DMS 273 treated with DMSO at 0.1 percent for 48 hours (cell line): ENCODE measurements around the gene RSBN1L.
"Not testable (repeated sequence)": the region's sequence is repeated elsewhere in the genome, so short reads cannot be mapped to it uniquely, and the experiment has no call there.

Source experiments
- DNase-seq: peaks from one replicate; lab custom pipeline; 2025; lab: John Stamatoyannopoulos, UW

RSBN1L gene

GRCh38 chr7:77696057-77696642, at the start of gene RSBN1L:
RSBN1L (plus strand) TSS chr7:77696459; CDS start chr7:77696470, 11 bp downstream.
- DNase-seq = peak; percentile 98

DNA sequence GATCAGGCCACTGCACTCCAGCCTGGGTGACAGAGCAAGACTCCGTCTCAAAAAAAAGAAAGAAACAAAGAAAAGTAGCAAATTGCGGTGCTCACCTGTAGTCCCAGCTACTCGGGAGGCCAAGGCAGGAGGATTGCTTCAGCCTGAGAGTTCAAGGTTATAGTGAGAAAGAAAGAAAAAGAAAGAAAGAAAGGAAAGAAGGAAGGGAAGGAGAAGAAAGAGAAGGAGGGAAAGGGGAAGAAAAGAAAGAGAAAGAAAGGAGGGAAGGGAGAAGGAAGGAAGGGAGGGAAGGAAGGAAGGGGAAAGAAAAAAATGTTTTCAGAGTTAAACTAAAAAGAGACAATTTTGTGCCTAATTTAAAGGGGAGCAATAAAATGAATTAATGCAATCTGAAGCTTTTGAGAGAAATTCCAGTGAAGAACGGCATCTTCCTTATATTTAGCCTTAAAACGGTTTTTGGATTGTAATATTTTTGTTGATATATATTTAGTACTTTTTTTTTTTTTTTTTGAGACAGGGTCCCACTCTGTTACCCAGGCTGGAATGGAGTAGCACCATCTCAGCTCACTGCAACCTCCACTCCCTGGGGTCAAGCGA, 47.4 kb upstream of the RSBN1L start:
- DNase-seq = no peak

GRCh38 chr7:77649716-77650349, 46.4 kb upstream of the RSBN1L start:
- no peak for DNase-seq

DNA sequence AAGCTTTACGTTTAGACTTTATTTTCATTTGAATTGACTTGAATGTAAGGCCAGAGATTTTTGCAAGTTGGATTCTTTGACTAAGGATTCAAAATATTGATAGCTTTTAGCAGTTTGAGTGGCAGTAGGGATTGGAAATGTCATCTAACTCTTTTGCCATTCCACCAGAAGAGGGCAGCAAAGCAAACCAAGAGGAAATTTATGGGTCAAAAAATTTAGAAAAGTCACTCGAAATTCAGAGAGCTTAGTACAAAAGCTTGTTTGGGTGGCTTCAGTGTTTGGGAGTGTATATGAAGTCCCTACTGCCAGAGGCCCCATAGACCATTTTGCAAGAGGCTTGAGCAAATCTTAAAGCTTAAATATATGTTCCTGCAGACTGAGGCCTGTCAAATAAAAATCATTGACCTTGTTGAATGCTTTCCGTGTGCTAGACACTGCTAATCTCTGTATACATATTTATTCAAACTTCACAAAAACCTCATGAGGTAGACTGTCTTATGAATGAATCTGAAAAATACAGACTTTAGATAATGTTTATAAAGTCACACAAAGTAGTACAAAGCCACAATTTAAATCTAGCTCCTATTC, 44.6 kb upstream of the RSBN1L start:
- no peak for DNase-seq

DNA sequence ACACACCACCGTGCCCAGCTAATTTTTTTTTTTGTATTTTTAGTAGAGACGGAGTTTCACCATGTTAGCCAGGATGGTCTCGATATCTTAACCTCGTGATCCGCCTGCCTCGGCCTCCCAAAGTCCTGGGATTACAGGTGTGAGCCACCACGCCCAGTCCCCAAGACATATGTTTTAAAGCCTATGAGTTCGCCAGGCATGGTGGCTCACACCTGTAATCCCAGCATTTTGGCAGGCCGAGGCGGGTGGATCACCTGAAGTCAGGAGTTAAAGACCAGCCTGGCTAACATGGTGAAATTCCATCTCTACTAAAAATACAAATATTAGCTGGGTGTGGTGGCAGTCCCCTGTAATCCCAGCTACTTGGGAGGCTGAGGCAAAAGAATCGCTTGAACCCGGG, 43.4 kb upstream of the RSBN1L start:
- not testable (repeated sequence) for DNase-seq

DNA sequence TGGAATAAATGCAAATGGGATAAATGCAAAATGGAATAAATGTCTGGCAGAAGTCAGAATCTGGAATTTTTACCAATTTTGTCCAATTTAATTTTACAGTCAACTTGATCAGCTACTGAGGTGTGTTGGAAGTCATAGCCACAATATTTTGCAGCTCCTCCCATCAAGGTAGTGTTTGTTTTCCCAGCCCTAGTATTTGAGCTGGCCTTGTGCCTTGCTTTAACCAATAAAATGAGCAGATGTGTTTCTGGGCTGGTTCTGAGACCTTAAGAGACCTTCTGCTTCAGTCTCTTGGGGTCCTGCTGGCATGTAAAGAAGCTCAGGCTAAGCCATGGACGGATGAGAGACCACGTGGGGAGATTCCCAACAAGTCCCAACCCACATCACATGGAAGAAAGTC, 42.7 kb upstream of the RSBN1L start:
- no peak for DNase-seq

- DNase-seq = no peak
Observed at GRCh38 chr7:77655356-77655755, 40.9 kb upstream of the RSBN1L start.

- no peak for DNase-seq
Observed at GRCh38 chr7:77655836-77656455, 40.3 kb upstream of the RSBN1L start.

DNA sequence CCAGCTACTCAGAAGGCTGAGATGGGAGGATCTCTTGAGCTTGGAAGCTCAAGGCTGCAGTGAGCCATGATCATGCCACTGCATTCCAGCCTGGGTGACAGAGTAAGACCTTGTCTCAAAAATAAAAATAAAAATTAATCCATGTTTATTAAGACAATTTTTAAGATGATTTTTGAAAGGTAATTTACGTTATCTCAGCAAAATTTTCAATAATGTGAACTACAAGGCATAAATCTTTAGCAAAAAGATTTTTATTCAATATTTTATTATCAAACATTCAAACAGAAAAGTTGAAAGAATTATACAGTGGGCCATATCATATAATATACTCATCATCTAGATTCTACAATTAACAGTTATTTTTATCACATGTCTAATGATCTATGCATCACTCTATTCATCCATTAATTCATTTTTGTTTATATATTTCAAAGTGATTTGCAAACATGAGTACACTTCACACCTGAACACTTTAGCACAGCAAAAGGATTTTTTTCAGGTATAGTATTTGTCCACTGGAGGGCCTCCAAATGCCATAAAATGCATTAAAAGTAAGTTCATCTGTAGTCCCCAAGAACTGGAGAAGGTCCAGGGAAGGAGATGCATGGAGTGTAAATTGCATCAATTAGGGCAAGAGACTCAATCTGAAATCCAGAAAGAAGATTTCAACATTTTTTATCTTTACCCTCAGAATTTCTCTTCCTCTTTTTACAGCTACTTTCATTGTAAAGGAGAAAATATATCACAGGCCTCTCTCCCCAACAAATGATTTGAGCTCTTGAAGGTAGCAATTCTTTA, 38.6 kb upstream of the RSBN1L start:
- DNase-seq = peak; percentile 35

DNA sequence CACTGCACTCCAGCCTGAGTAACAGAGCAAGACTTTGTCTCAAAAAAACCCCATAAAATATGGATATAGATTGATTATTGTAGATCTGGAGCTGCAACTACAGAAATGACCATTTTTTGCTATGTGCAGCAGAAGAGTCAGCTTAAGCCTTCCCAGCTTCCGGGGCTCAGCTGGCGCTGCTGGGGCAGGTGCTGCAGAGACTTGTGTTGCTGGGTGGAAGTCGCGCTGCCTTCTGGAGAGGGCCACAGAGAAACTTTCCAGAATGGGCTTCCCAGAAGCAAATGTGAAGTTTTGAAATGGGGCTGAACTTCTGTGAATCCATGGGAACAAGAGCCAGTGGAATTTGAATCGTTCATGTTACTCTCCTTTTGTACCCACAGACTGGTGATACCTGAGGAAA, 37.3 kb upstream of the RSBN1L start:
- DNase-seq = no peak

- no peak for DNase-seq
Observed at GRCh38 chr7:77661816-77662215, 34.4 kb upstream of the RSBN1L start.

DNA sequence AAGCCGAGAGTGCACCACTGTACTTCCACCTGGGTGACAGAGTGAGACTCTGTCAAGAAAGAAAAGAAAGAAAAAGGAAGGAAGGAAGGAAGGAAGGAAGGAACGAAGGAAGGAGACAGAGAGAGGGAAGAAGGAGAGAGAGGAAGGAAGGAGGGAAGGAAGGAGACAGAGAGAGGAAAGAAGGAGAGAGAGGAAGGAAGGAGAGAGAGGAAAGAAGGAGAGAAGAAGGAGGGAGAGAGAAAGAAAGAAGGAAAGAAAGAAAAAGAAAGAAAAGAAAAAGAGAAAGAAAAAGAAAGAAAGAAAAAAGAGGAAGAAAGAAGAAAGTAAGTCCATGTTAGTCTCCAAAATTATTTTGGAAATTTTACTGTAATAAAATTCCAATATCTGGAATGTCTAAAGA, 33.4 kb upstream of the RSBN1L start:
- no peak for DNase-seq

GRCh38 chr7:77664715-77665114, 31.5 kb upstream of the RSBN1L start:
- DNase-seq = no peak

DNA sequence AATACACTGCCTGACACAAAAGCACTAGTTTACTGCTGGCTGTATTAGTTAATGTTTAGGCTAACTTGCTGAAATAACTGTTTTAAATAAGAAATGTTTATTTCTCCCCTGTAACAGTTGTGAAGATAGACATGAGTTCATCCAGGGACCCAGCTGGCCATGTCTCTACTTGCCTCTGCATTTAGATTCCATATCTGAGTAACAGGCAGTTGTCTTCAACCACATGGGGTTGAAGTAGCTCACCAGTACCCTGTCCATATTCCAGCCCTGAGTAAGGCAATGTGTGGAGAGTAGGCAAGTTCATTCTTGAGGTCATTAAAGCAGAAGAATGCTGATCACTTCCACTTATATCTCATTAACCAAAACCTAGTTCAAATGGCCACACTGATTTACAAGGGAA, 31.1 kb upstream of the RSBN1L start:
- no peak for DNase-seq

DNA sequence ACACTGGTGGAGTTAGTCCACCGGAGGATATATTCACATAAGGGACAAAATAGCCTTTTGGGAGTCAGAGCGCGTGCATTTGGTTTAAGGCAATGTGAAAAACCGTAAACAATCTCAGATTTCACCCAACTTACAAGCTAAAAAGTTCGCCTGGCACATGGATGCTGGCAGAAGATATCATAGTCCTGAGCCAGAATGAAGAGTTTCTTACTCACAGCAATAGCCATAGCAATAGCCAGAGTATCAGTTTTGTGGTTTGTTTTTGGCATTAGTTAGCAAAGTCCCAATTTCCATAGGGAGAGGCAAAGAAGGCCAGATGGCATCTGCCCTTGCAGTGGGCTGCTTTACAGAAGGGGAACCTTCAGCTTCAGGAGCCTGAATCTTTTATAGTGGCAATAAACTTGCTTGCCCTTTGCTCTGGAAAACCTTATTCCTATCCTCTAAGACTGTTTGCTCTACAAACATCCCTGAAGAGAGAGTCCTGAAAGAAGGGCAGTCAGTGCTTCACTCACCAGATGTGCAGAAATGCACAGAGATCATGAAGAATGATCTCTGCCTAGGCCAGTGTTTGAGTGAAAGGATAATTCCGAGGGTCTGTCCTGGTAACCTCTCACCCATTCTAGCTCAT, 28.7 kb upstream of the RSBN1L start:
- peak; percentile 61 for DNase-seq

DNA sequence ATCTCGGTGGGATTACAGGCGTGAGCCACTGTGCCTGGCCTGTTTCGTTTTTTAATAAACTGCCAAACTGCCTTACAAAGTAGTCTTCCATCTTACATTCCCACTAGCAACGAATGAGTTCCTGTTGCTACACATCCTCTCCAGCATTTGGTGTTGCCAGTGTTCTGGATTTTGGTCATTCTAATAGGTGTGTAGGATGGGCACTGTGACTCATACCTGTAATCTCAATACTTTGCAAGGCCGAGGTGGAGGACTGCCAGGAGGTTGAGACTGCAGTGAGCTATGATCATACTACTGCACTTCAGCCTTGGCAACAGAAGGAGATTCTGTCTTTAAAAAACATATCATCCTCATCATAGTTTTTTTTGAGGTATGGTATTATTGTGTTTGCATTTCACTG, 21.4 kb upstream of the RSBN1L start:
- DNase-seq = no peak

DNA sequence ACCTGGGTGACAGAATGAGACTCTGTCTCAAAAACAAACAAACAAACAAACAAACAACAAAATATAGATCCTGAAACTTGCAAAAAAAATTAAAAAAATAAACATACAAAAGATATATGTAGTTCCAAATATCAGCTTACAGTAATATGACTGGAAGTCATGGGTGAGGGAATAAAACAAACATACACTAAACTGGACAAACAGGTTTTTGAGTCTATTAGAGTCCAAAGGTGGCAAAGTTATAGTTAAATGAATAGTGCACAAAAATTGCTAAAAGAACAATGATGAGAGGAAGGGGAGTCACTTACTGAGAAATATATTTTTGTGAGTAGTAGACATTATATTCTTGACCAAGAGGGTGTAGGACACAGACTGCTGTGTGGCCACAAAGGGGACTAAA, 16.7 kb upstream of the RSBN1L start:
- DNase-seq = no peak

GRCh38 chr7:77680266-77680665, 16.0 kb upstream of the RSBN1L start:
- no peak for DNase-seq

- no peak for DNase-seq
Observed at GRCh38 chr7:77684030-77684429, 12.2 kb upstream of the RSBN1L start.

- DNase-seq = no peak
Observed at GRCh38 chr7:77685233-77685632, 11.0 kb upstream of the RSBN1L start.

- DNase-seq = no peak
Observed at GRCh38 chr7:77687100-77687746, 9.0 kb upstream of the RSBN1L start.
